Stimulated activated CD4-positive, alpha-beta T cell treated with anti-CD3 and anti-CD28 coated beads, TNF-alpha, amount 100 ng/mL, for 1 hour (primary cell): ENCODE measurements around the gene EVX2.

Source experiments
- DNase-seq, 3 donors: peaks; one replicate each; pipeline ENCODE4 v3.0.0-alpha.2; 2020; ENCODE audit warnings: low read depth in 3 of 3, low spot score in 1 of 3

EVX2 gene

DNA sequence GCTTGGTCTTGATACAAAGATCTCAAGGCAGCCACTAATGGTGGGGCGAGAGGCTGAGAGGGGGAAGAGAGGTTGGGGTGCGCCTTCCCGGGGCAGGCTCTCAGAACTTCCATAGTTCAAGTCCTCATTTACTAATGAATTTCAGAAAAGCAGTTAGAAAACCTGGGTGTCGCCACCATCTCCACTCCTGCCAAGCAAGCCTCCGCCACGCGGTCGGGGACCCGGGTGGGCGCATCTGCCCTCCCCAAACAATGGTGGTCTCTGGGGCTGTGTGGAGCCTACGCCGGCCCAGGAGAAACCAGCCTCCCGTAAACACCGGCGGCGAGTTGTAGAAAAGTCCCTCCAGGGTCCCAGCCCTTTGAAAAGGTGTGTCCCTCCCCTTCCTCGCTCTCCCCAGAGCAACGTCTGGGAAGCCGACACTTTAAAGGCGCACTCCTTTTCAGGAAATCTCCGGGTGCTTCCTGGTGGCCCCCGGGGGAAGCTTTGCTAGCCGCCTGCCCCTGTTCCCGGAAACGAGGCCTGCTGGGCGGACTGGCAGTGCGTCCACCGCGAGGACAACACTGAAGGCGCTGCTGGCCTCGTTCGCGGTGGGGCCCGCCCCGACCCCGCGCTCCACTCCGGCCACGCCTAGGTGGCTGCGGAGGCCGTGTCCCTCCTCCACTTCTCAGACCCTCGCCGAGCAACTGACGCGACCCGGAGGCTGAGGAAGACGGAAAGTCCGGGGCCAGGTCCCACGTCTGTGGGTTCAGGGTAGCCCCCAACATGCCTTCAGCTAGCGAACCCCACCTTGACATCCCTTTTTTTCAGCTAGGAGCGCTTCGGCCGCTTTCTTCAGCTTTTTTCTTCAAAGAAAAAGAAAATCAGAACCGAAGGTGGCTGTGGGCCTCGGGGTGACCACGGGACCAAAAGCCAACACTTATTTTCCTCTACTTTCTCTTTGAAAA is 16.8 kb downstream of the EVX2 start:
- no peak for DNase-seq

DNA sequence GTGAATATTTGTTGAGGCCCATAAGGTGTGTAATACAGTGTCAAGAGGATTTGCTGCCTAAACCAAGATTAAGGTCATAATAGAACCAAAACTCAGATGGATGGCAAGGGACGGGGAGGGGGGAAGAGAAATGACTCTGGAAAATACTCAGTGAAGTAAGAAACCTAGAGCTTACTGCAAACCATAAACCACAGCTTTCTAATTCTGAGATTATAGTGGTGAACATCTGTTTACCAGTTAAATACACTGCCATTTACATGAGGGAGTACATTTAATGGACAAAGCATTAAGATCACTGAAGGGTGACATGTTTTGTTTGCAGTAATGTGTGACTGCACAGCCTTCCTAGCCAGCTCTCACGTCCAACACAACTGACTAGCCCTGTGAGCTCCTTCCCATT is 19.8 kb downstream of the EVX2 start:
- no peak for DNase-seq

GRCh38 chr2:176056406-176056805 is 27.4 kb downstream of the EVX2 start:
- no peak for DNase-seq

DNA sequence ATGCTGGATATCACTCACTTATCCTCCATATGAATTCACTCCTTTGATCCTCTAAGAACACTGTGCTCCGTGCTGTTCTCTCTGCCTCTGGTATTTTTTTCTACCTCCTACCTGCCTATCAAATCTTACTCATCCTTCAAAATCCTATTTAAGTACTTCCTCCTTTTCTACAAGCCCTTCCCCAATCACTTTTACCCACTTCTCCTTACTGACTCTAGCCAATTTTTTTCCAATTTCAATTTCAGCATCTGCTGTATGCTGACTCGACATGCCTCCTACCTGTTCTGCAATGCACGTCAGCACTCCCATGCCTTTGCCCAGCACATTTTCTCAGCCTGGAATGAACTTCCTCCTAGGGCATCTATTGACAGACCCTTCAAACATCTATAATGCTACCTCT is 44.4 kb downstream of the EVX2 start:
- DNase-seq = no peak

DNA sequence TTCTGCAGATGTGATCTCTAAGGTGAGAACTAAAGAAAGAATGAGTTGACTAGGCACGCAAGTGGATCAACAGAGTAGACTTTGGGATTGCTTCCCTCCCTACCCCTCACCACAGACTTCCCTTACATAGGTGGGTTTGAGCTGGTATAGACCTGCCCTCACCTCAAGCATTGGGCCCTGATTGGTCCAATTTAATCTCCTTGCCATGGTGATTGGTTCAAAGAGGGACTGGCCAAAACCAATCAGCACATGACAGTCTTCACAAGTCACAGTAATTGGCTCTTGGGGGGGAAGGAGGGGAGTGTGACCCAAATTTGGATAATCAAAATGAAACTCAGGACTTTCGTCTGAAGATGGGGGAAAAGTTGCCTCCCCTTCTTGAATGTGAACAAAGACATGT is 45.1 kb downstream of the EVX2 start:
- no peak for DNase-seq

- DNase-seq = no peak
Measured at GRCh38 chr2:176035013-176035691, 48.6 kb downstream of the EVX2 start.

GRCh38 chr2:176027806-176028205 is 56.0 kb downstream of the EVX2 start:
- DNase-seq = no peak
